Vagina (tissue), 2 donors: ENCODE data around the gene WDR7. TPM values are rescaled to one million over a fixed set of nuclear protein-coding genes. Genes with fewer than 3 reads are reported as not detected.

Experiments
- DNase-seq, 2 donors: peaks; one replicate each; pipeline ENCODE4 v3.0.0-alpha.2; 2017; ENCODE audit errors: extremely low spot score in 2 of 2
- H3K27ac ChIP-seq: fragments of 200-600 bp; sonication (generic); one replicate; pipeline ENCODE4 v1.5.1; 2019
- H3K27me3 ChIP-seq: fragments of 200-600 bp; sonication (generic); one replicate; pipeline ENCODE4 v1.5.1; 2019
- H3K36me3 ChIP-seq, 2 donors: fragments of 200-600 bp; sonication (generic); one replicate each; pipeline ENCODE4 v1.5.1; 2017 to 2019
- H3K4me1 ChIP-seq: fragments of 200-600 bp; sonication (generic); one replicate; pipeline ENCODE4 v1.5.1; 2019
- H3K4me3 ChIP-seq, 2 donors: fragments of 200-600 bp; sonication (generic); 1 replicate in 1 of 2; 2 replicates in 1 of 2; pipeline ENCODE4 v1.5.1; 2016 to 2019
- H3K9me3 ChIP-seq: fragments of 200-600 bp; sonication (generic); one replicate; pipeline ENCODE4 v1.5.1; 2019
- CTCF ChIP-seq, 3 experiments: fragments of 450-650 bp in 2 of 3; fragments of 200-600 bp in 1 of 3; sonication (generic) in 1 of 3; IDR thresholded peaks; one replicate each; pipeline ENCODE4 v1.5.1; 2017 to 2019; ENCODE audit warnings: antibody characterized with exemption in 3 of 3, mild to moderate bottlenecking in 2 of 3, moderate library complexity in 2 of 3
- POLR2A ChIP-seq, 2 donors: fragments of 450-650 bp; IDR thresholded peaks; one replicate each; pipeline ENCODE4 v1.6.1; 2017; ENCODE audit warnings: antibody characterized with exemption in 2 of 2, mild to moderate bottlenecking in 2 of 2, moderate library complexity in 2 of 2
- POLR2AphosphoS5 ChIP-seq, 2 donors: sonication (generic); formaldehyde crosslinking; IDR thresholded peaks; one replicate each; pipeline ENCODE4 v1.9.0; 2017; ENCODE audit warnings: antibody characterized with exemption in 2 of 2, mild to moderate bottlenecking in 2 of 2, low read depth in 1 of 2; ENCODE audit not compliant: insufficient read depth in 1 of 2
- intact Hi-C: fragments of 100-400 bp; cut with DNase I; formaldehyde crosslinking; loops from one replicate; pipeline ENCODE4 v1.15.1; 2023
- total RNA-seq: library from RNA; depleted of rRNA; stranded (reverse); fragments of >200 nt; gene quantifications from one replicate; pipeline ENCODE4 v1.2.3, GENCODE V29; 2016

WDR7 gene
- total RNA-seq, 1 donor from 2014 or later, result 26.3 TPM

- H3K36me3 ChIP-seq, result peaks cover 0 to 33% of the 10 kb centered on the region in 2 donors
- TF ChIP-seq POLR2AphosphoS5 (IDR thresholded peaks at IDR 0.05; ENCODE audit: insufficient read depth in 1 of 2, low read depth in 1 of 2), result no peak
- TF ChIP-seq POLR2A (IDR thresholded peaks at IDR 0.05), result no peak
- no peak for TF ChIP-seq CTCF (IDR thresholded peaks at IDR 0.05)
- intact Hi-C loops, result no loop called here
- DNase-seq, result no peak
- no peaks in the 10 kb centered on the region for H3K27me3 ChIP-seq
- H3K9me3 ChIP-seq, result no peaks in the 10 kb centered on the region
- H3K4me3 ChIP-seq, result no peak overlapping the region
- no peak overlapping the region for H3K27ac ChIP-seq
- H3K4me1 ChIP-seq, result no peaks in the 10 kb centered on the region
Observed at GRCh38 chr18:57029761-57030160, 378.6 kb downstream of the WDR7 start.

- no peak for DNase-seq
- no peaks in the 10 kb centered on the region for H3K4me1 ChIP-seq
- intact Hi-C loops, result no loop called here
- H3K27me3 ChIP-seq, result no peaks in the 10 kb centered on the region
- no peaks in the 10 kb centered on the region for H3K9me3 ChIP-seq
- TF ChIP-seq CTCF (IDR thresholded peaks at IDR 0.05), result no peak
- TF ChIP-seq POLR2AphosphoS5 (IDR thresholded peaks at IDR 0.05; ENCODE audit: insufficient read depth in 1 of 2, low read depth in 1 of 2), result no peak
- no peak overlapping the region for H3K27ac ChIP-seq
- H3K4me3 ChIP-seq, result no peak overlapping the region
- H3K36me3 ChIP-seq, result peaks cover 0 to 33% of the 10 kb centered on the region in 2 donors
Observed at GRCh38 chr18:57030417-57030816, 379.3 kb downstream of the WDR7 start.

- no peaks in the 10 kb centered on the region for H3K27me3 ChIP-seq
- H3K36me3 ChIP-seq, result peaks cover 0 to 2% of the 10 kb centered on the region in 2 donors
- H3K9me3 ChIP-seq, result no peaks in the 10 kb centered on the region
- DNase-seq, result no peak
- intact Hi-C loops, result no loop called here
- TF ChIP-seq POLR2A (IDR thresholded peaks at IDR 0.05), result no peak
- no peak for TF ChIP-seq CTCF (IDR thresholded peaks at IDR 0.05)
- TF ChIP-seq POLR2AphosphoS5 (IDR thresholded peaks at IDR 0.05; ENCODE audit: insufficient read depth in 1 of 2, low read depth in 1 of 2), result no peak
- H3K4me3 ChIP-seq, result no peak overlapping the region
- H3K4me1 ChIP-seq, result no peaks in the 10 kb centered on the region
- no peak overlapping the region for H3K27ac ChIP-seq
Observed at GRCh38 chr18:57035590-57035989, 384.4 kb downstream of the WDR7 start.

- H3K4me1 ChIP-seq, result no peaks in the 10 kb centered on the region
- DNase-seq, result no peak
- intact Hi-C loops, result no loop called here
- H3K4me3 ChIP-seq, result no peak overlapping the region
- TF ChIP-seq POLR2AphosphoS5 (IDR thresholded peaks at IDR 0.05; ENCODE audit: insufficient read depth in 1 of 2, low read depth in 1 of 2) (no peak), POLR2A (IDR thresholded peaks at IDR 0.05) (no peak), CTCF (IDR thresholded peaks at IDR 0.05) (no peak)
- H3K36me3 ChIP-seq, result no peaks in the 10 kb centered on the region
- no peaks in the 10 kb centered on the region for H3K27me3 ChIP-seq
- H3K9me3 ChIP-seq, result no peaks in the 10 kb centered on the region
- no peak overlapping the region for H3K27ac ChIP-seq
Observed at GRCh38 chr18:57038395-57038794, 387.2 kb downstream of the WDR7 start.

- TF ChIP-seq POLR2AphosphoS5 (IDR thresholded peaks at IDR 0.05; ENCODE audit: insufficient read depth in 1 of 2, low read depth in 1 of 2) (no peak), POLR2A (IDR thresholded peaks at IDR 0.05) (no peak)
- H3K27me3 ChIP-seq, result no peaks in the 10 kb centered on the region
- intact Hi-C loops, result no loop called here
- no peak for DNase-seq
- H3K4me3 ChIP-seq, result no peak overlapping the region
- no peaks in the 10 kb centered on the region for H3K9me3 ChIP-seq
- H3K27ac ChIP-seq, result no peak overlapping the region
- no peaks in the 10 kb centered on the region for H3K4me1 ChIP-seq
- H3K36me3 ChIP-seq, result no peaks in the 10 kb centered on the region
Observed at GRCh38 chr18:57040175-57040574, 389.0 kb downstream of the WDR7 start.
